ENCODE measurements around the gene FKBP7. TPM values are rescaled to one million over a fixed set of nuclear protein-coding genes. Genes with fewer than 3 reads are reported as not detected.
A peak's percentile ranks its signal among the peaks of the same experiment; 100 is the strongest.
"Not testable (repeated sequence)": the region's sequence is repeated elsewhere in the genome, so short reads cannot be mapped to it uniquely, and the experiment has no call there.

Gene FKBP7, protein sequence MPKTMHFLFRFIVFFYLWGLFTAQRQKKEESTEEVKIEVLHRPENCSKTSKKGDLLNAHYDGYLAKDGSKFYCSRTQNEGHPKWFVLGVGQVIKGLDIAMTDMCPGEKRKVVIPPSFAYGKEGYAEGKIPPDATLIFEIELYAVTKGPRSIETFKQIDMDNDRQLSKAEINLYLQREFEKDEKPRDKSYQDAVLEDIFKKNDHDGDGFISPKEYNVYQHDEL
- total RNA-seq = 17.5 and 24.6 TPM in 2 replicates

DNA sequence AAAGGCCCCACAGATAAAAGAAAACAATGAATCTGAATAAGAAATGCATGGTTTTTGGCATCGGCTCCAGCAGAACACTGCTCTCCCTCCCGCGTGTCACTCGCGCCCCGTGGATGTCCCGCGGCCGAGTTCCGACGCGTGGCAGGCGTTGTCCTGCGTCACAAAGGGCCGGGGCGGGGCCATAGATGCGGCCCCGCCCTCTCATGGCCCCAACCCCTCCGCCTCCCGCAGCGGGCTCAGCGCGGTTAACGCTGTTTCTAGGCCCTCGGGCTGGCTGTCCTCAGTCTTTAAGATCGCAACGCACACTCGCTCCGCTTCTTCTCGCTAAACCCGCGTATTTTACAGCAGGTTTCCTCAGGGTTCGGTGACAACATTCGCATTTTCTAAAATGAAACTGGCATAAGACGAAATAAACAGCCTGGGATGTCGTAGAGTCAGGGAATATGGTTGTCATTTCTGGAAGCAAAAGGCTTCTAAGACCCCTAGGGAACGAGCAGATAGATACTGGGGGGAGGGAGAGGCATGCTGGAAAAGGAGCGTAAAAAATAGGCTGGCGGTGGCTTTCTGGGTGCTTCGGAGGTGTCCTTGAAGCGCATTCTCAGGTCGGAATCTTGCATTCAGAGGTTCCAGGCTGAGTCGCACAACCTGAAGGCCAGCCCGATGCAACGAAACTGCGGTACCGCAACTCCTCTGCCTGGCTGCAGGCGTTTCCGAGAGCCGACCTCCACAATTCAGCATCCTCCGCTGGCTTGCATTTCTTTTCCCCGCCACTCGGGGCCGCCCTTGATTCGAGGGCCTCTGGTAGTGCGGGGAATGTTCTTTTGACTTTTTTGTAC, at the start of gene FKBP7:
FKBP7 (minus strand) TSS at position 162 of the 836 bp plus-strand sequence; CDS start at position 61, 101 bp downstream.
- peak; percentile 35 for DNase-seq (ENCODE audit: low read depth)
- peak within 1 kb of the TSS; percentile 83 for H3K4me3 ChIP-seq (ENCODE audit: low read depth, low read length)

DNA sequence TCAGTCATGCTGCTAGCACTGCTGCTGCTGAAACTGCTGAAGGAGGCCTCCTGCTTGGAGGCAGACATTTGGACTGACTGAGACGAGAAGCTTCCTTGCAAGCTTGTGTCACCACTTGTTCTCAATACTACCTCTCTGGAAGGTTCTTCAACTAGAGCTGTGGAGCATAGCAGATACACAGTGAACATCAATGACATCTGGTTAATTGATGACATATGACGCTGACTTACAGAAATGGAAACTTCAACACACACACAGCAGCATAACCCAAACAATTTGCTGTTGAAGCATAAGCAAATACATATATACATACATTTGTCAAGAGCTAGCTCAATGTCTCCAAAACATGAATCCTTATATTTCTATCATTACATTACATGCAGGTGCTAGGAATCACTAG, 49.2 kb upstream of the FKBP7 start:
- H3K27me3 ChIP-seq (ENCODE audit: control insufficient read depth, insufficient read depth, low read length) = no peaks in the 10 kb centered on the region
- no peak for DNase-seq (ENCODE audit: low read depth)
- no peak overlapping the region for H3K4me3 ChIP-seq (ENCODE audit: low read depth, low read length)
- TF ChIP-seq, protein P1, sequence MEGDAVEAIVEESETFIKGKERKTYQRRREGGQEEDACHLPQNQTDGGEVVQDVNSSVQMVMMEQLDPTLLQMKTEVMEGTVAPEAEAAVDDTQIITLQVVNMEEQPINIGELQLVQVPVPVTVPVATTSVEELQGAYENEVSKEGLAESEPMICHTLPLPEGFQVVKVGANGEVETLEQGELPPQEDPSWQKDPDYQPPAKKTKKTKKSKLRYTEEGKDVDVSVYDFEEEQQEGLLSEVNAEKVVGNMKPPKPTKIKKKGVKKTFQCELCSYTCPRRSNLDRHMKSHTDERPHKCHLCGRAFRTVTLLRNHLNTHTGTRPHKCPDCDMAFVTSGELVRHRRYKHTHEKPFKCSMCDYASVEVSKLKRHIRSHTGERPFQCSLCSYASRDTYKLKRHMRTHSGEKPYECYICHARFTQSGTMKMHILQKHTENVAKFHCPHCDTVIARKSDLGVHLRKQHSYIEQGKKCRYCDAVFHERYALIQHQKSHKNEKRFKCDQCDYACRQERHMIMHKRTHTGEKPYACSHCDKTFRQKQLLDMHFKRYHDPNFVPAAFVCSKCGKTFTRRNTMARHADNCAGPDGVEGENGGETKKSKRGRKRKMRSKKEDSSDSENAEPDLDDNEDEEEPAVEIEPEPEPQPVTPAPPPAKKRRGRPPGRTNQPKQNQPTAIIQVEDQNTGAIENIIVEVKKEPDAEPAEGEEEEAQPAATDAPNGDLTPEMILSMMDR (IDR thresholded peaks at IDR 0.05; ENCODE audit: insufficient read depth, low read length, poor library complexity, severe bottlenecking) = no peak
- H3K36me3 ChIP-seq (ENCODE audit: control insufficient read depth, insufficient read depth, low read length) = no peaks in the 10 kb centered on the region

More for the DNA sequence above, at the start of gene FKBP7:
- Histone ChIP-seq H3K36me3 (ENCODE audit: control insufficient read depth, insufficient read depth, low read length) (no peaks in the 10 kb centered on the region), H3K27me3 (ENCODE audit: control insufficient read depth, insufficient read depth, low read length) (no peaks in the 10 kb centered on the region)
- TF ChIP-seq, protein P1 (IDR thresholded peaks at IDR 0.05; ENCODE audit: insufficient read depth, low read length, poor library complexity, severe bottlenecking) = peak; percentile 77

DNA sequence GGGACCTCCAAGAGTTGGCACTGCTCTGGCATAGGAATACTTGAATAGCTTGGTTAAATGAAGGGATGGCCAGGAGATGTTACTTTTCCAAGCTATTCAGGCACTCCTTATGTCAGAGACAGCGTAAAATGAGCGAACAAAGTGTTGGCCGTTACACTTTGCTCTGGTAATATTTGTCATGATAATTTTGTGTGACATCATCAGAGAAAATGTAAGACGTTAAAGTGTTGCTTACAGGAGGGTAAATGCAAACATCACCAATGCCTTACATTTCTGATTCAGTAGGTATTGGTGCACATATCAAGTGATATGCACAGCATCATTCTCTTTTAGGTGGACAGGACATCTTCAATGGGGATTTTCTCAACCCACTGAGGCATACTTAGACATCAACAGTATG, 47.9 kb upstream of the FKBP7 start:
- H3K27me3 ChIP-seq (ENCODE audit: control insufficient read depth, insufficient read depth, low read length) = no peaks in the 10 kb centered on the region
- no peak overlapping the region for H3K4me3 ChIP-seq (ENCODE audit: low read depth, low read length)
- TF ChIP-seq, protein P1 (IDR thresholded peaks at IDR 0.05; ENCODE audit: insufficient read depth, low read length, poor library complexity, severe bottlenecking) = no peak
- no peak for DNase-seq (ENCODE audit: low read depth)
- H3K36me3 ChIP-seq (ENCODE audit: control insufficient read depth, insufficient read depth, low read length) = no peaks in the 10 kb centered on the region

DNA sequence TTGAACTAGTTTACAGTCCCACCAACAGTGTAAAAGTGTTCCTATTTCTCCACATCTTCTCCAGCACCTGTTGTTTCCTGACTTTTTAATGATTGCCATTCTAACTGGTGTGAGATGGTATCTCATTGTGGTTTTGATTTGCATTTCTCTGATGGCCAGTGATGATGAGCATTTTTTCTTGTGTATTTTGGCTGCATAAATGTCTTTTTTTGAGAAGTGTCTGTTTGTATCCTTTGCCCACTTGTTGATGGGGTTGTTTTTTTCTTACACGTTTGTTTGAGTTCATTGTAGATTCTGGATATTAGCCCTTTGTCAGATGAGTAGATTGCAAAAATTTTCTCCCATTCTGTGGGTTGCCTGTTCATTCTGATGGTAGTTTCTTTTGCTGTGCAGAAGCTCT, 47.1 kb upstream of the FKBP7 start:
- not testable (repeated sequence) for DNase-seq (ENCODE audit: low read depth); H3K27me3 ChIP-seq (ENCODE audit: control insufficient read depth, insufficient read depth, low read length); H3K36me3 ChIP-seq (ENCODE audit: control insufficient read depth, insufficient read depth, low read length); H3K4me3 ChIP-seq (ENCODE audit: low read depth, low read length)

DNA sequence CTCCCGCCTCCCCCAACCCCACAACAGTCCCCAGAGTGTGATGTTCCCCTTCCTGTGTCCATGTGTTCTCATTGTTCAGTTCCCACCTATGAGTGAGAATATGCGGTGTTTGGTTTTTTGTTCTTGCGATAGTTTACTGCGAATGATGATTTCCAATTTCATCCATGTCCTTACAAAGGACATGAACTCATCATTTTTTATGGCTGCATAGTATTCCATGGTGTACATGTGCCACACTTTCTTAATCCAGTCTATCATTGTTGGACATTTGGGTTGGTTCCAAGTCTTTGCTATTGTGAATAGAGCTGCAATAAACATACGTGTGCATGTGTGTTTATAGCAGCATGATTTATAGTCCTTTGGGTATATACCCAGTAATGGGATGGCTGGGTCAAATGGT, 46.6 kb upstream of the FKBP7 start:
- not testable (repeated sequence) for DNase-seq (ENCODE audit: low read depth); H3K4me3 ChIP-seq (ENCODE audit: low read depth, low read length); H3K36me3 ChIP-seq (ENCODE audit: control insufficient read depth, insufficient read depth, low read length); H3K27me3 ChIP-seq (ENCODE audit: control insufficient read depth, insufficient read depth, low read length)

DNA sequence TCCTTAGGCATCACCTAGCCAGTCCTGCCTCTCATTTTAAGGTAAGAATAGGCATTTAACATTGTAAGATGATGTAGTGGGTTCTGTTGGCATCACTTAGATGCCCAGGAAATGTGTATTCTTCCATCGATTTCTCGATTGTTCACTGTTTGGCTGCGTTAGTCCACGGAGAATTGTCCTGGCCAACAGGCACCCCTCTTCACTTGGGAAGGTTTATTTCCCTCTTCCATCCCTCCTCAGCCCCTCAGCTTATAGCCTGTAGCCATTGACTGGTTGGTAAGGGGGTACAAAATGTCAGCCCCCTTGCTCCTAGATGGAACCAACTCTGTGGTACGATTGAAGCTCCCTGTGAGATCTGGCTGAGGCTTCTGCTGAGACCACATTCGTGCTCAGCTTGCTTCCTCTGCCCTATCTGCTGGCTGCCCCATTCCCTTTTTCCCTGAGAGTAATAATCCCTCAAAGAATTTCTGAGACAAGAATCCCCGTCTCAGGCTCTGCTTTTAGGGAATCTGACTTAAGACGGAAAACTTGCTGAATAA, 45.3 kb upstream of the FKBP7 start:
- Histone ChIP-seq H3K27me3 (ENCODE audit: control insufficient read depth, insufficient read depth, low read length) (no peaks in the 10 kb centered on the region), H3K36me3 (ENCODE audit: control insufficient read depth, insufficient read depth, low read length) (no peaks in the 10 kb centered on the region), H3K4me3 (ENCODE audit: low read depth, low read length) (peak overlapping the region; percentile 73)
- DNase-seq (ENCODE audit: low read depth) = no peak
- TF ChIP-seq, protein P1 (IDR thresholded peaks at IDR 0.05; ENCODE audit: insufficient read depth, low read length, poor library complexity, severe bottlenecking) = no peak

All from kidney epithelial cell (primary cell).